Measurements from ENCODE around the gene WDR73. TPM values are rescaled to one million over a fixed set of nuclear protein-coding genes. Genes with fewer than 3 reads are reported as not detected.

The WDR73 gene
- total RNA-seq, 1 donor from 2014 or later, result 24.9 TPM

DNA sequence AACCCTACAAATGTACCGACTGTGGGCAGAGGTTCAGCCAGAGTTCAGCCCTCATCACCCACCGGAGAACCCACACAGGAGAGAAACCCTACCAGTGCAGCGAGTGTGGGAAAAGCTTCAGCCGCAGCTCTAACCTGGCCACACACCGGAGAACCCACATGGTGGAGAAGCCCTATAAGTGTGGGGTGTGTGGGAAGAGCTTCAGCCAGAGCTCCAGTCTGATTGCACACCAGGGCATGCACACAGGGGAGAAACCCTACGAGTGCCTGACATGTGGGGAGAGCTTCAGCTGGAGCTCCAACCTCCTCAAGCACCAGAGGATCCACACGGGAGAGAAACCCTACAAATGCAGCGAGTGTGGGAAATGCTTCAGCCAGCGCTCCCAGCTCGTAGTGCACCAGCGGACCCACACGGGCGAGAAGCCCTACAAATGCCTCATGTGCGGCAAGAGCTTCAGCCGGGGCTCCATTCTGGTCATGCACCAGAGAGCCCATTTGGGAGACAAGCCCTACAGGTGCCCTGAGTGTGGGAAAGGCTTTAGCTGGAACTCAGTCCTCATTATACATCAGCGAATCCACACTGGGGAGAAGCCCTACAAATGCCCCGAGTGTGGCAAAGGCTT, 32.6 kb downstream of the WDR73 start:
- no peak for FAIRE-seq
- DNase-seq (ENCODE audit: low spot score in 2 of 2), result no peak

DNA sequence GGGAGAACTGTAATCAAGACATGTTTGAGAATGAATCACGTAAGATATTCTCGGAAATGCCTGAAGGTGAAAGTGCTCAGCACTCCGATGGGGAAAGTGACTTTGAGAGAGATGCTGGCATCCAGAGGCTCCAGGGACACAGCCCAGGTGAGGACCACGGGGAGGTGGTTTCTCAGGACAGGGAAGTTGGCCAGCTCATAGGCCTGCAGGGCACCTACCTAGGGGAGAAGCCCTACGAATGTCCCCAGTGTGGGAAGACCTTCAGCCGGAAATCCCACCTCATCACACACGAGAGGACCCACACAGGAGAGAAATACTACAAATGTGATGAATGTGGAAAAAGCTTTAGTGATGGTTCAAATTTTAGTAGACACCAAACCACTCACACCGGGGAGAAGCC, 33.5 kb downstream of the WDR73 start:
- DNase-seq (ENCODE audit: low spot score in 2 of 2) (no peak), FAIRE-seq (no peak)

DNA sequence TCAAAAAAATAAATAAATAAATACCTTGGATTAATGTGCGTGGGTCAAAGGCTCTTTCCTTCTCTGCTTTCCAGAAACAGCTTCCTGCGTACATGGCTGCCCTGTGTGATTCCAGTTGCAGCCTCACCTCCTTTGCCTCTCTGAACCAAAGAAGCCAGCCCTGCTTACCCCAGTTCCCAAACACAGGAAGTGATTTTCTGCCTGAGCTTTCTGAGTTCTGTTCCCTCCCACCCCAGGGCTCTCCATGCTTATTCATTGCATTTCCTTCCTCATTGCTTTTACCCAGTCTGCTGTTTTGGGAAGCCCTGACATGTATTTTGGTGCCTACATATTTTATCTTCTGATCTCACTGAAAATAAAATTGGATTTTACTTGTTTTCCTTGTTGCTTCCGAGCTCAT, 37.8 kb downstream of the WDR73 start:
- FAIRE-seq, result no peak
- DNase-seq (ENCODE audit: low spot score in 2 of 2), result no peak

DNA sequence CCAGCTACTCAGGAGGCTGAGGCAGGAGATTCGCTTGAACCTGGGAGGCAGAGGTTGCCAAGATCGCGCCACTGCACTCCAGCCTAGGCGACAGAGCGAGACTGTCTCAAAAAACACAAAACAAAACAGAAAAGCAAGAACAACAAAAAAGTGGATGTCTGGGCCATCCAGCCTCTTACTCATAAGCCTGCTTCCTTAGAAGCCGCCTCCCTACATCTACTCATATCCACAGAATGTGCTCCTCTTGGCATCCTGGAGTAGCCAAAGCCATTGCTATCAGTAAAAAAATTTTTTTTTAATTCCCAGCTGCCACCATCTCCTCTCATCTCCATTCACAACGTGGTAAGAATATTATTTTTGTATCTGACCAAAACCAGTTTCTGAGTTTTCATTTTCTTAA, 42.5 kb downstream of the WDR73 start:
- FAIRE-seq (no peak), DNase-seq (ENCODE audit: low spot score in 2 of 2) (no peak)

DNA sequence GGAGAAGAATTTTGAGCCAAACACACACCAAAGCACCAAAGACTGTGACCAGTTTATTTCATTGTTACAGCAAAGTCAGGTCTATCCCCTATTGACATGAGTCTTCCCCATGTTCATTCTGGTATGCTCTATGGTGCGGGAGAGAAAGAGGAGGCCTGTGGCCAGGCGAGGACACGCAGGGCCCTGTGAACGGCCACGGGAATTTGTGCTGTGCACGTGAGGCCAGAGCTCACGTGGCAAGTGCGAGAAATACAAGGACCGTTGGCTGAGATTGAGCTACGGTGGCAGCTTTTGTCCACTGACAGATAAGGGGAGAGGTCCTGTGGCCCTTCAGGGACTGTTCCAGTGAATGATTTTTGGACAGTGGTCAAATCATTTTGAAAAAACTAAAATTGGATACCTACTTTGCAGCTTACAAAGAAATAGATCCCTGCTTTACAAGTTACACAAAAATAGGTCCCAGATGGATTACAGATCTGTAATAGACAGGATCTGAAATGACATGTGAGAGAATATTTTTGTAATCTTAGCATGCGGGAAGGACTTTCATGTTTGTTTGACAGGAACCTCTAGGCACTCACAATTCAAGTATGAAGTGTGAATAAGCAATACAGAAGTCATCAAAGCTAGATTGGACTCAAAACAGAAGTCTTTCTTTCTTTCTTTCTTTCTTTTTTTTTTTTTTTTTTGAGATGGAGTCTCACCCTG, 44.1 kb downstream of the WDR73 start:
- DNase-seq (ENCODE audit: low spot score in 2 of 2), result no peak
- no peak for FAIRE-seq

DNA sequence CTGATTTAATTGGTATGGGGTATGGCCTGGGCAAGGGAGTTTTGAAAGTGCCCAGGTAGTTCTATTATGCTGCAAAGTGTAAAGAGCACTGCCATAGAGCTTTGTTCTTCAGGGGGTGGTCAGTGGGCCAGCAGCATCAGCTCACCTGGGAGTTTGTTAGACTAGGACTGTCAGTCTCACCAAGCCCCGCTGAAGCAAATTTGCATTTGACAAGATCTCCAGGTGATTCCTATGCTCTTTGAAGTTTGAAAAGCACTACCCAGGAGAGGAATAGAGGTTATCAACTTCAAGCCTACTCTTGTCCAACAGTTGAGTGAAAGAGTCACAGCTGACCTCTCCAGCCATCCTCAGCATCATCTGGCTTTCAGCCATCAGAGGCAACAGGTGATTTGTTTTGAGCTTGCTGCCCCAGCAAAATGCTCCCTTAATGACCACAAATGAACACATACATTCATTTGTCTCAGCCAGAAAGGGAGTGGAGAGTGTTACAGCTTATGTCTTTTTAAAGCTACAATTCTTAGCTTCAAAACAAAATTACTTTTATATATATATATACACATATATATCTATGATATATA, 45.3 kb downstream of the WDR73 start:
- FAIRE-seq (no peak), DNase-seq (ENCODE audit: low spot score in 2 of 2) (no peak)

DNA sequence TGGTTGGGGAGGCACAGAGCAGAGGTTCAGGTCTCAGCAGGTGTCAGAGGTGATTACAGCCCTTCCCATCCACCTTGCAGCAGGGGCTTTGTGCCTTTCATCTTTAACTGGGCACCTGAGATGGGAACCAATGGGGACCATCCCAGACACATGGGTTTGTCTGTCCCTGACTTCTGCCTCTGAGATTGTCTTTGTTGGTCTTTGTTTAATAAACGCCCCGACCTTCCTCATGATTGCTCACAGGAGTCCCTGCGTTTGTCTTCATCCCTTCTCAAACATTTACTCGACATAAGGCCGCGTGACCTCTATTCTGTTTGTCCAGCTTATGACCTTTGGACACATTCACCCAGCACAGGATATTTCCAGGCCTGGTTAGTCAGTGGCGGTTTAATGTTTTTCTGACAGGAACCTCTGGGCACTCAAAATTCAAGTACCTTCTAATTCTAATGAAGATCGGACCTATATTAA, 47.4 kb downstream of the WDR73 start:
- DNase-seq (ENCODE audit: low spot score in 2 of 2), result no peak
- no peak for FAIRE-seq

DNA sequence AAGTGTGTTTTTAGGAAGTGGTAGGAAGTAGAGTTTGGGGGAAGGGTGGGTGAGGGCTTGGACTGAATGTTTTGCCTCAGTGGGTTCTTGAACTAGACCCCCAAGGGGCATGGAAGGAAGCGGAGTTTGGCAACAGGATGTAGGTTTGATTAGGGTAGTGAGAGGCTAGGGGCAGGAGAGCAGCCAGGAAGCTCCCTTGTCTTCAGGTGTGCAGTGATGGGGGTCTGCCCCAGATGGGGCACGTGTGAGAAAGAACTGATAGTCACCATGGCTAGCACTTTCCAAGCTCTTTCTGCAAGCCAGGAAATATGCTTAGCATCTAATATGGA, 48.6 kb downstream of the WDR73 start:
- DNase-seq (ENCODE audit: low spot score in 2 of 2), result no peak
- no peak for FAIRE-seq

DNA sequence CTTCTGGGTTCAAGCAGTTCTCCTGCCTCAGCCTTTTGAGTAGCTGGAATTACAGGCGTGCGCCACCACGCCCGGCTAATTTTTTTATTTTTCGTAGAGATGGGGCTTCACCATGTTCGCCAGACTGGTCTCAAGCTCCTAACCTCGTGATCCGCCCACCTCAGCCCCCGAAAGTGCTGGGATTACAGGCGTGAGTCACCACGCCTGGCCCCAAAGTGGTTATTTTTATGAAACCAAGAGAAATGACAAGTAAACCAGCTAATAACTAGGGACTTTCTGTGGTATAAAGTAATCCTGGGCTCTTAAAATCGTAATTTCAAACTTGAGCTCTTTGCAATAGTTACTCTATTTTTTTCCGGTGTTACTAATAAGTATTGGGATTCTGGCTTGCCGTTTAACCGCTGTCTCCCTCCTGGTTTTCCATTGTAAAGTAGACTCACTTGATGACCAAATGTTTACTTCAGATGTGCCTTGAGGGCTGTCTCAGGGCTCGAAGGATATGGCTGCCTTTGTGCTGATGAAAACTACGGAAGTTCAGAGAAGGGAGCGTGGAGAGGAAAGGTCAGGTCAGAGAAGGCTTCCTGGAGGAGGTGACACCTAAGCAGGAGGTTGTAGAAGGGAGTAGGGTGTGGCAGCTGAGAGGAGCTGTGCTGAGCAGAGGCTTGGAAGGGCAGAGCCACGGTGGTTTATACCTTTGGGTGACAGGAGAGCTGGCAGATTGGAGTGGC, 49.1 kb downstream of the WDR73 start:
- FAIRE-seq, result no peak

DNA sequence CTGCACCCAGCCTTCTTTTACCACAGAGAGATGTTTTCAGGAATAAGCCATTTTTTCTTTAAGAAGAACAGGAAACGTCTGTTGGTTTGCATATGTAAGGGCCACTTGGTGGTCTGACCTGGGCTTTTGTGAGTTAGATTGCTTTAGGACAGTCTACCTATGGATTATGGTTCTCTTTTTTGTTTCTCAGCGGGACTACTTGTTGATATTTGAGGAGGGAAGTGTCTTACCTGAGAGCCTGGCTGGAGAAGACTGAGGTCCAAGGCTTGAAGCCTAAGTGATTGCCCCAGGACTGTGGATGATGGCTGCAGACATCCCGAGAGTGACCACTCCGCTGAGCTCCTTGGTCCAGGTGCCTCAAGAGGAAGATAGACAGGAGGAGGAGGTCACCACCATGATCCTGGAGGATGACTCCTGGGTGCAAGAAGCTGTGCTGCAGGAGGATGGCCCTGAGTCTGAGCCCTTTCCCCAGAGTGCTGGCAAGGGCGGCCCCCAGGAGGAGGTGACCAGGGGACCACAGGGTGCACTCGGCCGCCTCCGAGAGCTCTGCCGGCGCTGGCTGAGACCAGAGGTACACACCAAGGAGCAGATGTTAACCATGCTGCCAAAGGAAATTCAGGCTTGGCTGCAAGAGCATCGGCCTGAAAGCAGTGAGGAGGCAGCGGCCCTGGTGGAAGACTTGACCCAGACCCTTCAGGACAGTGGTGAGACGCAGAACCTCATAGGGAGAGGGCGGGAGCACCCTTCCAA, 50.3 kb downstream of the WDR73 start:
- DNase-seq (ENCODE audit: low spot score in 2 of 2) (no peak), FAIRE-seq (no peak)

More for the DNA sequence above, 49.1 kb downstream of the WDR73 start:
- DNase-seq (ENCODE audit: low spot score in 2 of 2), result no peak

DNA sequence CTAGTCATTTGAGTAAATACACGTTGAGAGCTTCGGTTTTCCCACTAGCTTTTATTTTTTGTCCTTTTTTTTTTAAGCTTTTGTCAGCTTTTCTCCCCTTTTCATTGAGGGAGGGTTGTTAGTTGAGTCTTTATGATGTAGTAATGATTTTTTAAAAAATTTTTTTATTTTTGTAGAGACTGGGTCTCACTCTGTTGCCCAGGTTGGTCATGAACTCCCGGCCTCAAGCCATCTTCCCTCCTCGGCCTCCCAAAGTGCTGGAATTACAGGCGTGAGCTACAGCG, 52.6 kb downstream of the WDR73 start:
- no peak for DNase-seq (ENCODE audit: low spot score in 2 of 2)
- FAIRE-seq, result no peak

DNA sequence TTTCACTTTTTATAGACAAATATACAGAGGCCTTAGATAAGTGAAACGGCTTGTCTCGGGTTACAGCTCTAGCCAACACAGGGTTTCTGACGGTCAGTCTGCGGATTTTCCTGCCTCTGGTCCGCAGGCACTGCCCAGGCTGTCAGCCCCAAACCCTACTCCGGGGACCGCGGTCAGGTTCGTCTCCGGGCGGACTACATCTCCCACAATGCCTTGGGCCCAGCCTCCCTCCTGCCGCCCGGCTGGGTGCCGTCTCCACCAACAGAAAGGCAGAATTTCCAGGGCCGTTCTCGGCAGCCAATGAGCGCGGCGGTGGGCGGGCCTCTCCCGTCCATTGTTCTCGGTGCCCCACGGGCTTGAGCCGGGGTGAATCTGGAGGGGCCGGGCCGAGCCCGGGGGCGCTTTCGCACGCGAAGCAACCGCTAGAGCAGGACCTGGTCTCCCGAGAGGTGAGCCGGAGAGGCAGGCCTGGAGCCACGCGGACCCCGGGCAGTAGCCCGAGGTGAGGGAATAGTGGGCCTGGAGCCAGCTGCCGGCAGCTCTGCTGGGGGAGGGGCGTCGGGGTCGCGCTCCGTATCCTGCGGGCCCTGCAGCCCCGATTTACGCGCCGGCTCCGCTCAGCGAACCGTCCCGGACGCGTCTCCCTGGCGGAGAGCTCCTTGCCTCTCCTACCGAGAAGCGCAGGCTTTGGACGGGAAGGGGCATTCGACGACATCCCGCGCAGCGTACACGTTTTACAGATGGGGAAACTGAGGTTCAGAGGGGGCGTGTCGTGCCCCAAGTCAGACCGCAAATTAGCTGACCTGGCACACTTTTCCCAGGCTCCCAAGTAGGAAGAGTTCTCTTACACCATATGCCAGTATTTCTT, 53.2 kb downstream of the WDR73 start, which contains the start of gene ZSCAN2:
Gene ZSCAN2 (plus strand): TSS at position 323 of the 868 bp plus-strand sequence. CDS start 2,919 bp downstream, outside the sequence.
- FAIRE-seq (no peak), DNase-seq (ENCODE audit: low spot score in 2 of 2) (peak; percentile 91 to 96)

DNA sequence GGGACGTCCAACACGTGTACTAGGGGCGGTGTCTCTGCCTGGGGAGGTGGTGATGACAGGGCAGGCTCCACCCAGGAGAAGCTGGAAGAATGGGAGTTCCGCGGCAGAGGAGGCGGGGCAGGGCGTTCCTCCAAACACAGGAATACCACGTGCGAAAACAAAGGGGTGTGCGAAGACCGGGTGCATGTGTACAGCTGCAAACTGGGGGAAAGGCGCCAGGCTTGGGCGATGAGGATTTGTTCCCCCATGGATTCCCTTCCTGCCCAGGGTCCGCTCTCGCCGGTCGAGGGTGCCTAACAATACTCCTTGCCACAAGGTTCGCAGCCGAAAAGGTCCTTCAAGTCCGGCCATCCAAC, 53.8 kb downstream of the WDR73 start:
- FAIRE-seq (no peak), DNase-seq (ENCODE audit: low spot score in 2 of 2) (peak; percentile 42 to 72)

DNA sequence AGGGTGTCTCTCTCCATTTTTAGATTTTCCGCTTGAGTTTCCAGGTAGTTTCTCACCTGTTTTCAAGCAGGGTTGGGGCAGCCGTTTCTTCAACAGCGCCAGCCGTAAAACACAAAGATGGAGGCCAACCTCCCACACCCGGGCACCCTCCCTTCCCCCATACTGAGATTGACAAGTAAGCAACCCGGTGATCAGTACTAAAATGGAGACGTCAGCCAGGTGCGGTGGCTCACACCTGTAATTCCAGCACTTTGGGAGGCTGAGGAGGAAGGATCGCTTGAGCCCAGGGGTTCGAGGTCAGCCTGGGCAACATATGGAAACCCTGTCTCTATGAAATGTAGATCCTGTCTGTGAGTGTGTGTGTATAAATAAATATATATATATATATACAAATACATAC, 54.2 kb downstream of the WDR73 start:
- no peak for FAIRE-seq
- DNase-seq (ENCODE audit: low spot score in 2 of 2), result no peak

DNA sequence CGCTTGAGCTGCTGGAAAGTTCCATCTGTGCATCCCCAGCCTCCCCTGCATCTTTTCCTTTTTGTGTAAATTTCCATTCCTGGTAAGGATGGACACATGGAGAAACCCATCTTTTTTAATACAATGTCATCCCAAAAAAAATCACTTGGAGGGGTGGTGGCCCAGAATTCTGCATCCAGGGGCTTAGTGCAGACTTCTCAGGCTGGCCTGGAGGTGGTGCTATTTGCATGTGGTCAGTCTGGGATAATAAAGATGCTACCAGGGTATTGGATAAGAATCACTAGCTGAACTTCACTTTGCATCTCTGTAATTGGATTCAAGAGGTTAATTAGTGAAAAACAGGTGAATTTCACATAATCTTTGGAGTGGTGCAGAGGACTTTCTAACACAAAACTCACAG, 55.1 kb downstream of the WDR73 start:
- FAIRE-seq, result no peak
- peak; percentile 38 to 47 for DNase-seq (ENCODE audit: low spot score in 2 of 2)

DNA sequence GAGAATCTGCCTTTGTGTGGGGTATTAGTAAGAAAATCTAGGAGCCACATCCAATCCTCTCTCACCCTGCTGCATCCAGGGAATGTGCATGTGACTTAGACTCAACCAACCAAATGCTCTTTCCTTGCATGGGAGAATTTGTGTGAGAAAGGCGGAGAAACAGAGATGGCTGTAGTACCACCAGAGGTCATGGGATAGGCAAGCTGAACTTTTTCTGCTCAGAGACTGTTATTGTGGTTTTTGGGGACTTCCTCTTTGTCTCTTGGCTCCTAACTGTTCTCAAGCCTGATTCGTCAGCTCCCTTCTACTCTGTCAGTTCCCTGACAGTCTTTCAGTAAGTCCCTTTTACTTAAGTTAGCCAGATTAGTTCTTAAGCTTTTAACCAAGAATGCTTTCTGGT, 55.8 kb downstream of the WDR73 start:
- DNase-seq (ENCODE audit: low spot score in 2 of 2) (no peak), FAIRE-seq (no peak)

DNA sequence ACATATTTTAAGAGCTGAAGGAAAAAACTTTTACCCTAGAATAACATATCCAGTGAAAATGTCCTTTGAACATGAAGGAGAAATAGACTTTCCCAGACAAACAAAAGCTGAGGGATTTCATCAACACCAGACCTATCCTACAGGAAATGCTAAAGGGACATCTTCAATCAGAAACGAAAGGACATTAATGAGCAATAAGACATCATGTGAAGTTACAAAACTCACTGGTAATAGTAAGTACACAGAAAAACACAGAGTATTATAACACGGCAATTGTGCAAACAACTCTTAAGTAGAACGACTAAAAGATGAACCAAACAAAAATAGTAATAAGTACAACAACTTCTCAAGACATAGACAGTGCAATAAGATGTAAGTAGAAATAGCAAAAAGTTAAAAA, 56.8 kb downstream of the WDR73 start:
- no peak for DNase-seq (ENCODE audit: low spot score in 2 of 2)
- no peak for FAIRE-seq

DNA sequence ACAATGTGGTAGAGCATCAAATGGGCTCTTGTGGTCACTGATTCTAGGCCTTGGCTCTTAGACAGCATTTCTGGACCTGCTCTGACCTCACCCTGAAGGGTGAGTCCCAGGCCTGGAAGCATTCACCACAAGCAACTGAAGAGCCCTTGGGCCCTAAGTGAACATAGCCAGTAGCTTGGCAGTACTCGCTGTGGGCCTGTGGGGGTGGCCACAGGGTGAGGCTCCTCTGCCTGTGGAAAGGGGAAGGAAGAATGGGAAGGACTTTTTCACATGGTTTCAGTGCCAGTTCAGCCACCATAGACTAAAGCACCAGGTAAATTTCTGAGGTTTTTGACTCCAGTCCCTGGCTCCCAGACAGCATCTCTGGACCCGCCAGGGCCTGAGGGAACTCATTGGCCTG, 58.4 kb downstream of the WDR73 start:
- FAIRE-seq, result no peak
- DNase-seq (ENCODE audit: low spot score in 2 of 2), result no peak

DNA sequence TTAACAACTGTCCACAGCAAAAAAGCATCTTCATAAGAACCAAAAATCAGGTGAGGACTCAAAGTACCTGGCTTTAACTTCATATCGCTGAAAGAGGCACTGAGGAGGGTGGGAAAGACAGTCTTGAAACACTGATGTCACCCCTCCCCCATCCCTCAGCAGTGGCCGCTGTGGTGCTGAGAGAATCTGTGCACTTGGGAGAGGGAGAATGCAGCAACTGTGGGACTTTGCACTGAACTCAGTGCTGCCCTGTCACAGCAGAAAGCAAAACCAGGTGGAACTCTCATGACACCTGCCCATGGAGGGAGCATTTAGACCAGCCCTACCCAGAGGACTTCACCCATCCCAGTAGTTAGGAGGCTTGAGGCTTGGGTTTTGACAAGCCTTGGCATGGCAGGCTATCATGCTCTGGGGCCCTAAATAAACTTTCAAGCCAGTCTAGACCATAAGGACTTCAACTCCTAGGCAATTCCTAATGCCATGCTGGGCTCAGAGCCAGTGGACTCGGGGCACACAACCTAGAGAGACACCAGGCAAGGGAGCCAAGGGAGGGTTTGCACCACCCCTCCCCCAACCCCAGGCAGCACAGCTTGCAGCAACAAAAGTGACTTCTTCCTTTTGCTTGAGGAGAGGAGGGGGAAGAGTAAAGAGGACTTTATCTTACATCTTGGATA, 59.3 kb downstream of the WDR73 start:
- DNase-seq (ENCODE audit: low spot score in 2 of 2) (no peak), FAIRE-seq (no peak)

Data from frontal cortex (tissue), 4 donors.